ENCODE measurements around the gene MTNR1A. TPM values are rescaled to one million over a fixed set of nuclear protein-coding genes. Genes with fewer than 3 reads are reported as not detected.

The MTNR1A gene
- total and polyA plus RNA-seq, 2 donors (not counting 1 experiment from before 2014, with no cell fraction given): not detected

DNA sequence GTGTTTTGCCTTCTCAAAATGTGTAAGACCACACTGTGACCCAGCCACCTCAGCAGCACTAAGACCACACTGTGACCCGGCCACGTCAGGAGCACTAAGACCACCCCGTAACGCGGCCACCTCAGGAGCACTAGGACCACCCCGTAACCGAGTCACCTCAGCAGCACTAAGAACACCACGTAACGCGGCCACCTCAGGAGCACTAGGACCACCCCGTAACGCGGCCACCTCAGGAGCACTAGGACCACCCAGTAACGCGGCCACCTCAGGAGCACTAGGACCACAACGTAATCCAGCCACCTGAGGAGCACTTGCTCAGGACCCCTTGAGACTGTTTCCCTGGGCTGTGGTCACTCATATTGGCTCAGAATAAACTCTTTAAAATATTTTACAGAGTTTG, 71.7 kb downstream of the MTNR1A start:
- H3K27me3 ChIP-seq (replicated peaks in 1 of 4; ENCODE audit: control extremely low read depth in 1 of 4, control insufficient read depth in 3 of 4, insufficient read depth in 4 of 4, low read length in 3 of 4): no peaks in the 10 kb centered on the region
- DNase-seq (no peak), ATAC-seq (ENCODE audit: low read depth) (no peak)
- ChIA-PET CTCF (no interaction called here), POLR2A (no interaction called here)
- H3K4me2 ChIP-seq (replicated peaks; ENCODE audit: low read depth, low read length, poor library complexity, severe bottlenecking): no peak overlapping the region
- no peaks in the 10 kb centered on the region for H3K79me2 ChIP-seq (ENCODE audit: control insufficient read depth, insufficient read depth, low read length)
- Mint-ChIP-seq H3K27ac (no peak overlapping the region), H3K4me1 (no peaks in the 10 kb centered on the region), H3K27me3 (no peaks in the 10 kb centered on the region), H3K4me3 (no peak overlapping the region), H3K9me3 (ENCODE audit: insufficient read depth) (no peaks in the 10 kb centered on the region)
- intact Hi-C loops (cut with micrococcal nuclease): no loop called here
- no peaks in the 10 kb centered on the region for H3K4me1 ChIP-seq (ENCODE audit: control insufficient read depth in 2 of 2, insufficient read depth in 2 of 2, low read length in 2 of 2)
- H2AFZ ChIP-seq (ENCODE audit: insufficient read depth, low read depth, low read length, poor library complexity, severe bottlenecking): no peak overlapping the region
- H3K4me3 ChIP-seq (ENCODE audit: control extremely low read depth in 1 of 5, extremely low read depth in 1 of 5, insufficient read depth in 1 of 5, low read depth in 2 of 5, low read length in 4 of 5): no peak overlapping the region
- peaks cover 0 to 32% (median 0%) of the 10 kb centered on the region in 3 donors for H3K9me3 ChIP-seq (ENCODE audit: control extremely low read depth in 1 of 3, control insufficient read depth in 2 of 3, insufficient read depth in 1 of 3, low read length in 2 of 3)
- no peak overlapping the region for H3K9ac ChIP-seq (ENCODE audit: low read length)
- no peaks in the 10 kb centered on the region for H4K20me1 ChIP-seq (ENCODE audit: control insufficient read depth, insufficient read depth, low read length, poor library complexity, severe bottlenecking)
- no peaks in the 10 kb centered on the region for H3K36me3 ChIP-seq (replicated peaks in 1 of 2; ENCODE audit: control extremely low read depth in 1 of 2, control insufficient read depth in 1 of 2, extremely low read depth in 1 of 2, insufficient read depth in 2 of 2, low read length in 1 of 2)
- H3K27ac ChIP-seq (ENCODE audit: low read length in 2 of 2): no peak overlapping the region
- TF ChIP-seq, protein P1, sequence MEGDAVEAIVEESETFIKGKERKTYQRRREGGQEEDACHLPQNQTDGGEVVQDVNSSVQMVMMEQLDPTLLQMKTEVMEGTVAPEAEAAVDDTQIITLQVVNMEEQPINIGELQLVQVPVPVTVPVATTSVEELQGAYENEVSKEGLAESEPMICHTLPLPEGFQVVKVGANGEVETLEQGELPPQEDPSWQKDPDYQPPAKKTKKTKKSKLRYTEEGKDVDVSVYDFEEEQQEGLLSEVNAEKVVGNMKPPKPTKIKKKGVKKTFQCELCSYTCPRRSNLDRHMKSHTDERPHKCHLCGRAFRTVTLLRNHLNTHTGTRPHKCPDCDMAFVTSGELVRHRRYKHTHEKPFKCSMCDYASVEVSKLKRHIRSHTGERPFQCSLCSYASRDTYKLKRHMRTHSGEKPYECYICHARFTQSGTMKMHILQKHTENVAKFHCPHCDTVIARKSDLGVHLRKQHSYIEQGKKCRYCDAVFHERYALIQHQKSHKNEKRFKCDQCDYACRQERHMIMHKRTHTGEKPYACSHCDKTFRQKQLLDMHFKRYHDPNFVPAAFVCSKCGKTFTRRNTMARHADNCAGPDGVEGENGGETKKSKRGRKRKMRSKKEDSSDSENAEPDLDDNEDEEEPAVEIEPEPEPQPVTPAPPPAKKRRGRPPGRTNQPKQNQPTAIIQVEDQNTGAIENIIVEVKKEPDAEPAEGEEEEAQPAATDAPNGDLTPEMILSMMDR (IDR thresholded peaks at IDR 0.05): no peak
- TF ChIP-seq EZH2 (IDR thresholded peaks at IDR 0.05; ENCODE audit: borderline replicate concordance, insufficient read depth, low read depth, low read length, poor library complexity, severe bottlenecking): no peak
- 97% methylated on average over 16 of the region's 16 CpGs for WGBS (ENCODE audit: insufficient coverage)

Small RNA genes lying within 50 kb of the gene (small RNA-seq; reads per million reads assigned to genes)
- not detected for gene RNU6-1055P (ENCODE audit: insufficient read length, low read depth, low replicate concordance)

Other genes with a start within 250 kb of the MTNR1A start
- 0.07 and 0.15 TPM in 2 replicates for gene FAT1, start 168.3 kb upstream of the MTNR1A start, total RNA-seq
- 0.04 and 0.07 TPM in 2 replicates for gene FAT1, start 168.3 kb upstream of the MTNR1A start, polyA plus RNA-seq